HEK293T (cell line): ENCODE results near the gene PGAP2.

Experiments
- BHLHE40 ChIP-seq: fragments of 450-650 bp; IDR thresholded peaks from 2 replicates; pipeline ENCODE4 v1.6.1; 2016; ENCODE audit warnings: mild to moderate bottlenecking, moderate library complexity, borderline replicate concordance
- FOXA1 ChIP-seq: fragments of 450-650 bp; IDR thresholded peaks from 2 replicates; pipeline ENCODE4 v1.6.1; 2016; ENCODE audit warnings: mild to moderate bottlenecking
- SP1 ChIP-seq: fragments of 450-650 bp; IDR thresholded peaks from 2 replicates; pipeline ENCODE4 v1.6.1; 2017

- TF ChIP-seq BHLHE40, result no peak
- TF ChIP-seq FOXA1, result no peak
- no peak for TF ChIP-seq SP1
Measured at GRCh38 chr11:3783611-3784010, 24.7 kb upstream of the PGAP2 start.
